ENCODE results near the gene COMMD10.

DNA sequence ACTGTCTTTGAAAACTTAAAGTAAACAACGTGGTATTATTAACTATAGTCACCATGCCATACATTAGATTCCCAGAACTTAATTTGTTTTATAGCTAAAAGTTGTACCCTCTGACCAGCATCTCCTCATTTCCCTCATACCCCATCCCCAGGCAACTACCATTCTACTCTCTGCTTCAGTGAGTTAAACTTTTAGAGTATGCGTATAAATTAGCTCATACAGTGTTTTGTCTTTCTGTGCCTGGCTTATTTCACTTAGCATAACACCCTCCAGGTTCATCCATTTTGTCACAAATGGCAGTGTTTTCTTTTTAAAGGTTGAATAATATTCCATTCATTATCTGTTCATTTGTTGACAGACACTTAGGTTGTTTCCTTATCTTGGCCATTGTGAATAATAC lies 14.2 kb downstream of the COMMD10 start:
- TF ChIP-seq, protein P1, sequence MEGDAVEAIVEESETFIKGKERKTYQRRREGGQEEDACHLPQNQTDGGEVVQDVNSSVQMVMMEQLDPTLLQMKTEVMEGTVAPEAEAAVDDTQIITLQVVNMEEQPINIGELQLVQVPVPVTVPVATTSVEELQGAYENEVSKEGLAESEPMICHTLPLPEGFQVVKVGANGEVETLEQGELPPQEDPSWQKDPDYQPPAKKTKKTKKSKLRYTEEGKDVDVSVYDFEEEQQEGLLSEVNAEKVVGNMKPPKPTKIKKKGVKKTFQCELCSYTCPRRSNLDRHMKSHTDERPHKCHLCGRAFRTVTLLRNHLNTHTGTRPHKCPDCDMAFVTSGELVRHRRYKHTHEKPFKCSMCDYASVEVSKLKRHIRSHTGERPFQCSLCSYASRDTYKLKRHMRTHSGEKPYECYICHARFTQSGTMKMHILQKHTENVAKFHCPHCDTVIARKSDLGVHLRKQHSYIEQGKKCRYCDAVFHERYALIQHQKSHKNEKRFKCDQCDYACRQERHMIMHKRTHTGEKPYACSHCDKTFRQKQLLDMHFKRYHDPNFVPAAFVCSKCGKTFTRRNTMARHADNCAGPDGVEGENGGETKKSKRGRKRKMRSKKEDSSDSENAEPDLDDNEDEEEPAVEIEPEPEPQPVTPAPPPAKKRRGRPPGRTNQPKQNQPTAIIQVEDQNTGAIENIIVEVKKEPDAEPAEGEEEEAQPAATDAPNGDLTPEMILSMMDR (IDR thresholded peaks at IDR 0.05) = no peak
- no peak for TF ChIP-seq POLR2AphosphoS5 (IDR thresholded peaks at IDR 0.05)
